Fibroblast of pulmonary artery (primary cell): Measurements from ENCODE around the gene CH25H.
"Not testable (repeated sequence)": the region's sequence is repeated elsewhere in the genome, so short reads cannot be mapped to it uniquely, and the experiment has no call there.

Source experiments
- DNase-seq: peaks from one replicate; pipeline ENCODE4 v3.0.0-alpha.2; 2010; ENCODE audit warnings: low read depth
- H3K4me3 ChIP-seq: replicated peaks from 2 replicates; pipeline ENCODE4 v1.5.1; 2011; ENCODE audit warnings: low read depth, mild to moderate bottlenecking, control low read depth, low read length, moderate library complexity
- CTCF ChIP-seq: IDR thresholded peaks from 2 replicates; pipeline ENCODE4 v1.5.1; 2011; ENCODE audit warnings: mild to moderate bottlenecking, control low read depth, low read length, inconsistent platforms; ENCODE audit errors: missing control alignments

CH25H gene

GRCh38 chr10:89248990-89249389 lies 41.9 kb upstream of the CH25H start:
- TF ChIP-seq CTCF, result no peak
- H3K4me3 ChIP-seq, result no peak overlapping the region
- no peak for DNase-seq

GRCh38 chr10:89247623-89248022 lies 40.5 kb upstream of the CH25H start:
- H3K4me3 ChIP-seq, DNase-seq: not testable (repeated sequence)

- no peak for DNase-seq
- no peak for TF ChIP-seq CTCF
- H3K4me3 ChIP-seq, result no peak overlapping the region
These were observed 38.7 kb upstream of the CH25H start for GRCh38 chr10:89245802-89246201.

- no peak for DNase-seq
- no peak overlapping the region for H3K4me3 ChIP-seq
- TF ChIP-seq CTCF, result no peak
These were observed 35.9 kb upstream of the CH25H start for GRCh38 chr10:89242840-89243568.

GRCh38 chr10:89242345-89242684 lies 35.2 kb upstream of the CH25H start:
- DNase-seq, result no peak
- no peak overlapping the region for H3K4me3 ChIP-seq
- TF ChIP-seq CTCF, result no peak

- no peak for TF ChIP-seq CTCF
- peak; percentile 84 for DNase-seq
- no peak overlapping the region for H3K4me3 ChIP-seq
These were observed 34.6 kb upstream of the CH25H start for GRCh38 chr10:89241486-89242344.

GRCh38 chr10:89241026-89241425 lies 33.9 kb upstream of the CH25H start:
- no peak overlapping the region for H3K4me3 ChIP-seq
- DNase-seq, result no peak
- no peak for TF ChIP-seq CTCF
